ENCODE results near the gene ZDHHC14.
A peak's percentile ranks its signal among the peaks of the same experiment; 100 is the strongest.

The ZDHHC14 gene

DNA sequence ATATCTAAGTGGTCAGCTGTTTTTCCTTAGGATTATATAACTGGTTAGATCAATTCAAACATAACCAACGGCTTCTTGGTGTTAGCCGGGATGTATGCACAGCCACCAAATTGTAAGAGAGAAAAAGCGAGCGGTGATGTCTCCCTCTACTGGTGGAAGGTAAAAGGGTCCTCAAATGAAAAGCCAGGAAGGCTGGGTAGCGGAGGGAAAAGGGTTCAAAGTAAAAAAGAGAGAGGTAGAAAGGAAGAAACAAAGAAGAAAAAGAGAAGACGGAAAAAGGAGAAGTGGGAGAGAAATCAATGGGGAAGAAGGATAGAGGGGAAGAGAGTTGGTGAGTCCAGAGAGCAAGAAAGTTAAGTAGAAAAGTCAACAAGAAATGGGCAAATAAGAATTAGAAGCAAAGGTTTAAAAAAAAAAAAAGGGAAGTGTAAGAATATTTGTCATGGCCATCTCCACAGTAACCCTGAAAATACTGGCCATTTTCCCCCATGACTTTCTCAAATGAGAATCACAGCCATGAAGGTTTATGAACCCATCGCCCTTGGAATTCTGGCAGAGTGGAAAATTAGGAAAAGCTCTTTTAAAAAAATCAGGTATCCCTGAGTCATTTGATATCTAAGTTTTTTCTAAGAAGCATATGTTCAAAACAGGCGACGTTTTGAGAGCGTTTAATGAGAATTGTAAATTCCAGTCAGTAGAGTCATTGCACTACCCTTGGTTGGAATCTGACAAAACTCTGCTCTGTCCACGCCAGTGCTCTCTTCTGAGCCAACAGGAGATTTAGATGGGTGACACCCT, 286.4 kb downstream of the ZDHHC14 start:
- Mint-ChIP-seq H3K4me3 (peak overlapping the region; percentile 33 to 52), H3K36me3 (peaks cover 15 to 25% of the 10 kb centered on the region in 2 donors), H3K9me3 (no peaks in the 10 kb centered on the region), H3K27ac (peak overlapping the region; percentile 60), H3K27me3 (no peaks in the 10 kb centered on the region), H3K4me1 (peaks cover 14 to 16% of the 10 kb centered on the region in 2 donors)
- peak; percentile 86 to 88 for ATAC-seq (replicated peaks)
- DNase-seq, result peak; percentile 51

DNA sequence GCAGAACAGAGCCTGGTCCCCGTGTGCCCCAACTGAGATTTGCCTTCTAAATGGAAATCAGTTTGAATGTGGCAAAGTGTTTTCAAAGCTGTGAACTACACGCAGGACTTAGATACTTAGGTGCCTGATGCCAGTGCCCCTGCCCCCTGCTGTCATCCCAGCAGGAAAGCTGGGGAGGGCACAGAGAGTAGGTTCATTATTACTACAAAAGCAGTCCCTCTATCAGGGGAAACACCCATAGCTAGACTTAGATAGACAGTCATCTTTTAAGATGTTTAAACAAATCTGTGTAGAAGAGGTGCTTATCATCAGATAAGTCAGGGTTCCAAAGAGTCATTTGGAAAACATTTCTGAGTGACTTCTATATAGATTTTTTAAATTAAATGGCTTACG, 287.0 kb downstream of the ZDHHC14 start:
- H3K27ac Mint-ChIP-seq, result no peak overlapping the region
- DNase-seq (no peak), ATAC-seq (replicated peaks) (peak in 1 of 2 donors; percentile 51)
- no peak overlapping the region for H3K4me3 Mint-ChIP-seq
- peaks cover 15 to 26% of the 10 kb centered on the region in 2 donors for H3K36me3 Mint-ChIP-seq
- no peaks in the 10 kb centered on the region for H3K27me3 Mint-ChIP-seq
- no peaks in the 10 kb centered on the region for H3K9me3 Mint-ChIP-seq
- peaks cover 14 to 16% of the 10 kb centered on the region in 2 donors for H3K4me1 Mint-ChIP-seq

DNA sequence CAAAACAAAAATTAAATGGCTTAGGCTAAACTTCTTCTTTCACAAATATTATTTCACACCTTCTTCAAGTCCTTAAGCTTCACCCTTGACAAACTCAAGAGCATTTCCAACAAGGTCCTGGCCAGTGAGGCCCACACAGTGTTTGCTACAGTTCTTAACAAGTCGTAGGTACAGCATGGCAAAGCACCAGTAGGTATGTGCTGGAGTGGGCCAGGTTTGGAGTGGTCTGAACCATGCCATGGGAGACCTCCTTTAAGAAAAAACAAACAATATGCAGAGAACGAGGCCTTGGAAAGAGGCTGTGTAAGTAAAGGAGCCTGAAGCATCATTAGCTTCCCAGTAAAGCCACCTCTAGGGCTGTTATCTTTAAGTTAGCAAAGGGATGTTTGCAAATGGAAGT, 287.7 kb downstream of the ZDHHC14 start:
- no peak for ATAC-seq (replicated peaks)
- peaks cover 10 to 26% of the 10 kb centered on the region in 2 donors for H3K36me3 Mint-ChIP-seq
- peaks cover 14 to 16% of the 10 kb centered on the region in 2 donors for H3K4me1 Mint-ChIP-seq
- no peak for DNase-seq
- no peak overlapping the region for H3K27ac Mint-ChIP-seq
- no peaks in the 10 kb centered on the region for H3K27me3 Mint-ChIP-seq
- H3K4me3 Mint-ChIP-seq, result no peak overlapping the region
- no peaks in the 10 kb centered on the region for H3K9me3 Mint-ChIP-seq

DNA sequence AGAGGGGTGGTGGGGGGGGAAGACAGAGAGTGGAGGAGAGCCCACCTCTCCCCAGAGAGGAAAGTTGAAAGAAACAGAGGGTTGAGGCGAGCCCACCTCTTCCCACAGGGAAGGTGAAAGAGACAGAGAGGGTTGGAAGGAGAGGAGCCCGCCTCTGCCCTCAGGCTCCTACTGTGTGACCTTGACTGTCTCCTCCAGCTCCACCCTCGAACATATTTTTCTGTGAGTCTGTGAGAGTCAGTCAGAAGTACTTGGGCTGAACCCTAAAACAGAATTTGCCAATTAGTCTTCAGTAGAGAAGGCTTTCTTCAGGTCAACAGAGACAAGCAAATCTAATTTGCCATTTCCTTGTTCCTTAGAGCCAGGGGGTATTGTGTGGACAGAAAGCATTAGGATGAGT, 288.3 kb downstream of the ZDHHC14 start:
- DNase-seq, result no peak
- Mint-ChIP-seq H3K27me3 (no peaks in the 10 kb centered on the region), H3K27ac (peak overlapping the region; percentile 79), H3K36me3 (peaks cover 5 to 26% of the 10 kb centered on the region in 2 donors), H3K4me3 (no peak overlapping the region), H3K9me3 (no peaks in the 10 kb centered on the region), H3K4me1 (peaks cover 14 to 16% of the 10 kb centered on the region in 2 donors)
- no peak for ATAC-seq (replicated peaks)

DNA sequence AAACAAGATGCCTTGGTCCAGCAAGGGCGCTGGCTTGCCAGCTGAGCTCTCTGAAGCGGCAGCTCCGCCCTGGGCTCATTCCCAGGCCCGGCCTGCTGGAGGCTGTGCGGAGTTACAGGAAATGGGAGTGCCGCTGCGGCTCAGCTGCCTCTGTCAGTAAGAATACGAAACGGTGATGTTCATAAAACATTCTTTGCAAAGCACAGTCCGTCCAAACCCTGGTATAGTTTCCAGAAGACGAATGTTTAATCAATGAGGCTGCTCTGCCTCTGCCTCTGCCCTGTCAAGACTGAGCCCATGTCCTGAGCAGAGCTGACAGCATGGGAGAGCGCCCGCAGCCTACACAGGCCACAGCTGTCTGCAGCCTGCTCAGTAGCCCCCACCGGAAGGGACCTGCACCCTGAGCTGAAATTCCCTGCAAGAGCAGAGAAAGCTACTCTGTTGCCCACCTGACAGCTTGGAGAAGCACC, 288.8 kb downstream of the ZDHHC14 start:
- no peaks in the 10 kb centered on the region for H3K9me3 Mint-ChIP-seq
- no peaks in the 10 kb centered on the region for H3K27me3 Mint-ChIP-seq
- DNase-seq, result no peak
- no peak overlapping the region for H3K4me3 Mint-ChIP-seq
- no peak for ATAC-seq (replicated peaks)
- peaks cover 12 to 16% of the 10 kb centered on the region in 2 donors for H3K4me1 Mint-ChIP-seq
- H3K27ac Mint-ChIP-seq, result no peak overlapping the region
- peaks cover 5 to 23% of the 10 kb centered on the region in 2 donors for H3K36me3 Mint-ChIP-seq

DNA sequence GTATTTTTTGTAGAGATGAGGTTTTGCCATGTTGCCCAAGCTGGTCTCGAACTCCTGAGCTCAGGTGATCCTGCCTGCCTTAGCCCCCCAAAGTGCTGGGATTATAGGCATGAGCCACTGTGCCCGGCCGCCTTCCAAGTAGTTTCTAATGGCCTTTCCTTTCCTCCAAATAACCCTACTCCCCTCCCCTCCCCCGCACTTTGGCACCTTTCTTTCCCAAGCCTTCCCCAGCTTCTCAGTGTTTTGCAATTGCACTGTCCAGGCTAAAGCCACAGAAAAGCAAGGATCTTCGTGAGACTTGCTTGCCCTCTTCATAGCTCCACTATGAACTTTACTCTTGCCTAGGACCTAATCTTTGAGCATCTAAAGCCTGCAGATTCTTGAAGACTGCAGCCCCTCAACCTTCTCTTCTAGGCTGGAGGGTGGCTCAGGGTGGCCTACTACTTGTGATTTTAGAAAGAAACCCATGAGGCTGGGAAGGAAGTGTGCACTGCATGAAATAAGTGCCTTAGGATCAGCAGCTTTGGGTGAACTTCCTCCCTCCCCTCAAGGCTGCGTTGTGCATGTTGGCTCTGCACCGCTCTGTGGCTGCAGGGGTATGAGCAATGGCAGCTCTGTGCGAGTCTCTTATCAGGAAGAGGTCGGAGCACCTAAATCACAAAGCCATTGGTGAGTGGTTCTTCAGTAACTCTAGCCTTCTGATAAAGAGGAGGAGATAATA, 289.6 kb downstream of the ZDHHC14 start:
- Mint-ChIP-seq H3K27ac (no peak overlapping the region), H3K36me3 (peaks cover 8 to 23% of the 10 kb centered on the region in 2 donors), H3K4me3 (no peak overlapping the region), H3K9me3 (no peaks in the 10 kb centered on the region), H3K27me3 (no peaks in the 10 kb centered on the region), H3K4me1 (peaks cover 10 to 16% of the 10 kb centered on the region in 2 donors)
- DNase-seq (no peak), ATAC-seq (replicated peaks) (no peak)

DNA sequence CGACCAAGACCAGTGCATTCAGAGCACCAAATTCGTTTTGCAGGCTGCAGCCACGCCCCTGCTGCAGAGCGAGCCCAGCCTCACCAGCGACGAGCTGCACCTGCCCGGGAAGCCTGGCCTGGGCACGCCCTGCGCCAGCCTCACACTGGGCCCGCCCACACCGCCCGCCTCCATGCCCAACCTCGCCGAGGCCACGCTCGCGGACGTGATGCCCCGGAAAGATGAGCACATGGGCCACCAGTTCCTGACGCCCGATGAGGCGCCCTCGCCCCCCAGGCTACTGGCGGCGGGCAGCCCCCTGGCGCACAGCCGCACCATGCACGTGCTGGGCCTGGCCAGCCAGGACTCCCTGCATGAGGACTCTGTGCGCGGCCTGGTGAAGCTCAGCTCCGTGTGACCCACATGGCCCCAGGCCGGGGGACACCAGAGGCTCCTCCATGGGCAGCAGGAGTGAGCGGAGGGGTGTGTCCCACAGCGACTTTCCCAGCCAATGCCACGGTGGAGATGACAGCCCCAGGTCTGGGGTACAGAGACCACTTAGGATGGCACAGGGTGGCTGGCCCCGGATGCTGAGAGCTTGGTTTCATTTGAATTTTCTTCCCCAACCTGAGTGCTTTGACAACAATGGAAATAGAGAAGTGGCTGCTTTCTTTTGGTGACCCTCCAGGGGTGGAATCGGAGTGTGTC, 291.9 kb downstream of the ZDHHC14 start:
- Mint-ChIP-seq H3K27ac (no peak overlapping the region), H3K36me3 (peaks cover 9 to 26% of the 10 kb centered on the region in 2 donors), H3K4me3 (no peak overlapping the region), H3K9me3 (no peaks in the 10 kb centered on the region), H3K4me1 (peaks cover 7 to 10% of the 10 kb centered on the region in 2 donors), H3K27me3 (no peaks in the 10 kb centered on the region)
- ATAC-seq (replicated peaks) (no peak), DNase-seq (no peak)

DNA sequence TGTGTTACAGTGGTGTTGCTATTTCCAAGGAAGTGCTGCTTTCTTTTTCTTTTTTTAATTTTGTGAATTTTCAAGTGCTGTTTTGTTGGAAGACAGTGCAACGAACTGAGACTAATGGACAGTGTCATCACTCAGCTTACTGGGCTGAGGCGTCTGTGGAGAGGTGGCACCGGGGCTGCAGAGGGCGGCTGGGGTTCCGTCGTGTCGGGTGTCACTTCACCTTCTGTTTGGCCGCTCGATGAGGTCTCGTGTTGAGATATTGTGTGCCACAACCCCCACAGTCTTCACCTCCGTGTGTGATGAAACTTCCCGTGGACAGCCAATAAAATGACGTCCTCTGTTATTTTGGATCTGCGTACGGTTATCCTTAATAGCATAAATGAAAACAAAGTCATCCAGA, 292.6 kb downstream of the ZDHHC14 start:
- Mint-ChIP-seq H3K4me1 (peaks cover 7 to 10% of the 10 kb centered on the region in 2 donors), H3K36me3 (peaks cover 9 to 26% of the 10 kb centered on the region in 2 donors)

DNA sequence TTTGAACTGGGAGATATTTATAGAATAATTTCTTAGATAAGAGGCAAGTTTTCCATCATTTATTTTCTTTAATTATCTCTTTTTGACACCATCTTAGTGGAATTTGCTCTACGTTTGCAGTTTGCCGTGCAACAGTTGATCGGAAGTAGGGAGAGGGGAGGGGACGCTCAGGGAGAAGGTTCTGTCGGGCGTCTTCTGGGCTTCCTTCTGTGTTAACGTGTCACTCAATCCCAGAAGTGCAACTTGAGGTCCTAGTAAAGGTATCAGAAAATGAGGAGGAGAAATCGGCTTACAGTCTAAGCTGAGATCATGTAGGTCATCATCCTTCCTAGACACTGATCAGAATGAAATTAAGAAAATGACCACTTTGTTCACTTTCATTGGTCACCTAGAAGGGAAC, 293.1 kb downstream of the ZDHHC14 start:
- peaks cover 7 to 8% of the 10 kb centered on the region in 2 donors for H3K4me1 Mint-ChIP-seq
- DNase-seq (no peak), ATAC-seq (replicated peaks) (no peak)
- no peak overlapping the region for H3K27ac Mint-ChIP-seq
- H3K27me3 Mint-ChIP-seq, result no peaks in the 10 kb centered on the region
- H3K9me3 Mint-ChIP-seq, result no peaks in the 10 kb centered on the region
- H3K4me3 Mint-ChIP-seq, result no peak overlapping the region
- H3K36me3 Mint-ChIP-seq, result peaks cover 9 to 26% of the 10 kb centered on the region in 2 donors

More for the DNA sequence above, 292.6 kb downstream of the ZDHHC14 start:
- DNase-seq, result no peak
- Mint-ChIP-seq H3K4me3 (no peak overlapping the region), H3K27ac (no peak overlapping the region), H3K9me3 (no peaks in the 10 kb centered on the region), H3K27me3 (no peaks in the 10 kb centered on the region)
- ATAC-seq (replicated peaks), result no peak

DNA sequence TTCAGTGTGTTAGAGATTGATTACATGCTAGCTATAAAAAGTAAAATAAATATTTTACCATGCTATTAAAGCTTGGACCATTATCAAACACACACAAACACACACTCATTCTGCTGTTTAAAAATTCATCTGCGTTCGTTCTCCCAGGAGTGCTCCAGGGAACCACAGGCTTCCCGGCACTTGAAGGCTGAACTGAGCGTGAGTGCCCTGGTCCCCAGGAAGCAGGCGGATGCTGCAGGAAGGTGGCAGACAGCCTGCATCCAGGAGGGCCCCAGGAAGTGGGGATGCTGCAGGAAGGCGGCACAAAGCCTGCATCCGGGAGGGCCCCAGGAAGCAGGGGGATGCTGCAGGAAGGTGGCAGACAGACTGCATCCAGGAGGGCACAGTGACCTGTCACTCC, 294.8 kb downstream of the ZDHHC14 start:
- ATAC-seq (replicated peaks), result no peak
- H3K27me3 Mint-ChIP-seq, result no peaks in the 10 kb centered on the region
- no peak overlapping the region for H3K4me3 Mint-ChIP-seq
- H3K9me3 Mint-ChIP-seq, result no peaks in the 10 kb centered on the region
- no peak for DNase-seq
- H3K27ac Mint-ChIP-seq, result no peak overlapping the region
- peaks cover 0 to under 1% of the 10 kb centered on the region in 2 donors for H3K4me1 Mint-ChIP-seq
- H3K36me3 Mint-ChIP-seq, result peaks cover 9 to 22% of the 10 kb centered on the region in 2 donors

DNA sequence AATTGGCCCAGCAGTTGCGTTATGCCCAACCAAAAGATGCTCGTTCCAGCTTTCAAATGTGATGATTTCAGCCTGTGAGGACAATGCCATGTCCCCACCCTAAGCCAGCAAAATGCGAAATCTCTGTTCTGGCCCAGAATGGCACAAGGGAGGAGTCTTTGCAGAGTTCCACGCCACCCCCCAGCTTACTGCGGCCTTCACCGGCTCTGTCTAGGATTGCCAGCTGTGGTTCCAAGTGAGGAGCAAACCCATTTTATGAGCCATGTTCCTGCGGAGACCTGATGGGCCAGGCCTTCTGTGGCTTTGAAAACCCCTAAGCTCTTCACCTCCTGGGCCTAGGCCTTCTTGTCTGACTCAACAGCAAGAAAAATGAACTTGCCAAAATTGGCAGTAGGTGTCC, 295.3 kb downstream of the ZDHHC14 start:
- peaks cover 8 to 22% of the 10 kb centered on the region in 2 donors for H3K36me3 Mint-ChIP-seq
- H3K27me3 Mint-ChIP-seq, result no peaks in the 10 kb centered on the region
- H3K4me3 Mint-ChIP-seq, result no peak overlapping the region
- DNase-seq (no peak), ATAC-seq (replicated peaks) (no peak)
- H3K4me1 Mint-ChIP-seq, result no peaks in the 10 kb centered on the region
- no peak overlapping the region for H3K27ac Mint-ChIP-seq
- no peaks in the 10 kb centered on the region for H3K9me3 Mint-ChIP-seq

DNA sequence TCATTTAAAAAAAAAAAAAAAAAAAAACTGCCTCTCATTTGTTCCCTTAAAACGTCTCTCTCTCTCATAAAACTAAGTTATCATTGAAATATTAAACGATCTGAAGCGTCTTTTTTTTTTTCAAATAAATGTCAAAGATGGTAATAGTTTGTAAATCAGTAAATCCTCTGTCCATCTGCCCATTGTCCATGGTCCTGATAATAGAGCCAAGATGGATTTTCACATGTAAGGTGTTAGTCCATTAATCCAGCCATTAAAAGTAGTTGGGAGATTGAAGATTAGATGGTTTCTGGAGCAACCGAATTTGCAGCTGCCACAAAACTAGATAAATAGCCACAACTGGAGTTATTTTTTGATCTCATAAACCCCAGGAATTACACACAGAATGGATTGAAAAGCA, 296.2 kb downstream of the ZDHHC14 start:
- no peak for ATAC-seq (replicated peaks)
- DNase-seq, result no peak
- Mint-ChIP-seq H3K4me3 (no peak overlapping the region), H3K27ac (no peak overlapping the region), H3K9me3 (no peaks in the 10 kb centered on the region), H3K27me3 (no peaks in the 10 kb centered on the region), H3K36me3 (peaks cover 5 to 17% of the 10 kb centered on the region in 2 donors), H3K4me1 (no peaks in the 10 kb centered on the region)

DNA sequence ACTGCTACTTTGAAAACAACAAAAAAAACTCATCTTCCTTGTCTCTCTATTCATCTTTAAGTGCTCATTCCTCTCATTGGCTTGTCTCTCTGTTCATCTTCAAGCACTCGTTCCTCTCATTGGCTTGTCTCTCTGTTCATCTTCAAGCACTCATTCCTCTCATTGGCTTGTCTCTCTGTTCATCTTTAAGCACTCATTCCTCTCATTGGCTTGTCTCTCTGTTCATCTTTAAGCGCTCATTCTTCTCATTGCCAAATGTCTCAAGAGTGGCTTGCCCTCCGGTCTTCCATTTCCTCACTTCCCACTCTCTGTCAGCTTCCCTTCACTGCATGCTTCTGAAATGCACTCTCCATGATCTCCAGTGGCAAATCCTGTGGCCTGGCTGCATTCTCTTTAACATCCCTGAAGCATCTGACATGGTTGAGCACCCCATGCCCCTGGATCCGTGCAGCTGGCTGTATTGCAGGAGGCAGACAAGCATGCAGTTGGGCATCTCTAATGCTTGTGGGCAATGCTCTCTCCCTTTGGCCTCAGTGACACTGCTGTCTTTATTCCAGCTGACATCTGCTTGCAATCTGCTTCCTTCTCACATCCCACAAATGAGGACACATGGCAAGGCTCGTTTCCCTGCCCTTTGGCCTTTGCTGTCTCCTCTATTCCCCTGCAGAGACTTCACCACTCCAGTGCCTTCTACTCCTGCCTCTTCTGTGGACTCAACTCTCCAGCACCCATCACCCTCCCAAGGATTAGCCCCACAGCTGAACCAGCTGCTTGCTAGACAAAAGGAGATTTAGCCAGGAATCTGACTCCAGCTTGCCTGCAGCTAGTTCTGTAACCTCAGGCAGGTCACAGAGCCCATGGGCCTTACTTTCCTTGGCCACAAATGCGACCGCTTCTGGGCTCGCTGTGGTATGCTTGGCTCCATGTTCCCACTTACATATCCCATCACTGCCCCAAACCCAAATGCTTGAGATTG, 298.9 kb downstream of the ZDHHC14 start:
- no peaks in the 10 kb centered on the region for H3K9me3 Mint-ChIP-seq

More for the DNA sequence above, 298.9 kb downstream of the ZDHHC14 start:
- Mint-ChIP-seq H3K36me3 (peaks cover 4 to 6% of the 10 kb centered on the region in 2 donors), H3K4me1 (no peaks in the 10 kb centered on the region), H3K27ac (no peak overlapping the region), H3K4me3 (no peak overlapping the region), H3K27me3 (no peaks in the 10 kb centered on the region)
- no peak for DNase-seq
- ATAC-seq (replicated peaks), result no peak

All from stimulated activated naive B cell treated with anti-CD40 and anti-IgM and Interleukin-4, amounts not matched to agents 10 μg/mL and 1 μg/mL and 100 μg/mL, for 72 hours (primary cell).